Adrenal gland (tissue), 5 donors: ENCODE results near the gene NOC3L.

ENCODE experiments used
- POLR2A ChIP-seq, 2 donors: fragments of 450-650 bp; IDR thresholded peaks; one replicate each; pipeline ENCODE4 v1.6.1; 2017; ENCODE audit warnings: antibody characterized with exemption in 2 of 2, mild to moderate bottlenecking in 2 of 2, moderate library complexity in 1 of 2
- TF ChIP-seq, protein P1 (sequence below), 6 experiments: fragments of 450-650 bp in 4 of 6; fragments of 200-600 bp in 2 of 6; sonication (generic) in 1 of 6; IDR thresholded peaks; 1 replicate in 5 of 6; 2 replicates in 1 of 6; pipeline versions ENCODE4 v1.5.1 to v1.8.0; 2016 to 2021; ENCODE audit warnings: antibody characterized with exemption in 6 of 6, mild to moderate bottlenecking in 2 of 6, moderate library complexity in 1 of 6
- donor health status: DM: no; HTN: no; CAD: no.

DNA sequence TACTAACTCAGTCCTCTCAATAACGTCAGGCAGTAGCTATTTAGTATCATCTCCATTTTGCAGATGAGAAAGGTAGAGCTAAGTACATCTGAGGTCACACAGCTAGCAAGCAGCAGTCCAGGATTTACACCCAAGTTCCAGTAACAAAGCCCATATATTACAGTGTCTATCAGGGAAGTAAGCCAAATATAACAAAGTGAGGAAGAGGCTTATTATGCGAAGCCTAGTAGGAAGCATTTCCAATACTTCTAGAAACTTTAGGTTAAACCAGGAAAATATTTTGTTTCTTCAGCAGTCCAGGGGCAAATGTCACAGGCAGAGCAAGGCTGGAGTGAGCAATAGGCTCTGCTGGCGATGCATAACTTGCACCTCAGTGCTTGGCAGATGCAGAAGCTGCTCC, 53.9 kb downstream of the NOC3L start:
- TF ChIP-seq, protein P1, sequence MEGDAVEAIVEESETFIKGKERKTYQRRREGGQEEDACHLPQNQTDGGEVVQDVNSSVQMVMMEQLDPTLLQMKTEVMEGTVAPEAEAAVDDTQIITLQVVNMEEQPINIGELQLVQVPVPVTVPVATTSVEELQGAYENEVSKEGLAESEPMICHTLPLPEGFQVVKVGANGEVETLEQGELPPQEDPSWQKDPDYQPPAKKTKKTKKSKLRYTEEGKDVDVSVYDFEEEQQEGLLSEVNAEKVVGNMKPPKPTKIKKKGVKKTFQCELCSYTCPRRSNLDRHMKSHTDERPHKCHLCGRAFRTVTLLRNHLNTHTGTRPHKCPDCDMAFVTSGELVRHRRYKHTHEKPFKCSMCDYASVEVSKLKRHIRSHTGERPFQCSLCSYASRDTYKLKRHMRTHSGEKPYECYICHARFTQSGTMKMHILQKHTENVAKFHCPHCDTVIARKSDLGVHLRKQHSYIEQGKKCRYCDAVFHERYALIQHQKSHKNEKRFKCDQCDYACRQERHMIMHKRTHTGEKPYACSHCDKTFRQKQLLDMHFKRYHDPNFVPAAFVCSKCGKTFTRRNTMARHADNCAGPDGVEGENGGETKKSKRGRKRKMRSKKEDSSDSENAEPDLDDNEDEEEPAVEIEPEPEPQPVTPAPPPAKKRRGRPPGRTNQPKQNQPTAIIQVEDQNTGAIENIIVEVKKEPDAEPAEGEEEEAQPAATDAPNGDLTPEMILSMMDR (IDR thresholded peaks at IDR 0.05): no peak
- no peak for TF ChIP-seq POLR2A (IDR thresholded peaks at IDR 0.05)
